GM12891 (cell line): ENCODE results near the gene AFAP1.

ENCODE experiments used
- POLR2AphosphoS5 ChIP-seq: IDR thresholded peaks from 2 replicates; pipeline ENCODE4 v1.6.1; 2011; ENCODE audit warnings: low read depth, low read length, control low read depth
- TAF1 ChIP-seq: IDR thresholded peaks from 2 replicates; pipeline ENCODE4 v1.6.1; 2011; ENCODE audit warnings: low read depth, low read length, control low read depth

DNA sequence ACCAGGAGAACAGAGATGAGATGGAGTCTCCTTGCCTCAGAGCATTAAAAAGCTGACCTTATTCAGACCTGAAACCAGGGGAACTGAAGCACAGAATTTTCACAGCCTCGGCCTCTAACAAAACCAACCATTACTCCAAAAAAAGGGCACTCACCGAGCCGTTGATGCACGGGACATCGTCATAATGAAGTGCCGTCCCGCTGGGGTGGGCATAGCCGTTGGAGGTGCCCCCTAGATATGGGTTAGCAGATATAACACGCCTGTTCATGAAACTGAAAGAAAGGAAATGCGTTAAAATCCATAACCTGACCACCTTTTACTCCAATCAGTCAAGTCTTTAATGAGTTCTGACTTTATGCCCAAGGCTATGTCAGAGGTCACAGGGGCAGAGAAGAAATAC lies 153.6 kb downstream of the AFAP1 start:
- TF ChIP-seq POLR2AphosphoS5 (no peak), TAF1 (no peak)
